Measurements from ENCODE around the gene PLVAP. TPM values are rescaled to one million over a fixed set of nuclear protein-coding genes. Genes with fewer than 3 reads are reported as not detected.
A peak's percentile ranks its signal among the peaks of the same experiment; 100 is the strongest.

The PLVAP gene
- total RNA-seq, 1 experiment from 2014 or later: 0.08 TPM

DNA sequence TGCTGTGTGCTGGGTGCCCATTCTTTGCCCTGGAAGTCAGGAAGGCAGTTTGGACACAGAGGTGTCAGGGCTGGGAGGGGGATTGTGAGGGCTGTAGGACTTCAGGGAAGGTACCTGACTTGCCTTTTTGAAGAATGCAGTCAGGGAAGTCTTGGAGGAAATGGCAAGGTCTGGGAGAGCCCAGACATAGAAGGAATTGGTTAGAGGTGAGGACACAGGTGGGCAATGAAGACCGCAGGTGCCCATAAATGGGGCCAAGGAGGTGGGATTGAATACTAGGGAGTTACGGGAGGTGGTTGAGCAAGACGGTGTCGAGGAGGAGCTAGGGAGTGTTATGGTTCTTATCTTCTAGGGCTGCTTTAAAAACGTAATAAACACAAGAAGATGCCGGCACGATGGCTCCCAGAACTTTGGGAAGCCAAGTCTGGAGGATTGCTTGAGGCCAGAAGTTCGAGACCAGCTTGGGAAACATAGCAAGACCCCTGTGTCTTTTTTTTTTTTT lies 69.2 kb downstream of the PLVAP start:
- POLR2A ChIA-PET: interaction anchor here (0.6 kb wide), 1 partner anchor 107 kb away, joined by 10 read pairs; no protein-coding TSS in a partner anchor
- H3K4me1 ChIP-seq (ENCODE audit: control insufficient read depth, insufficient read depth, low read length): peaks cover 46% of the 10 kb centered on the region
- in situ Hi-C loops (cut with HindIII; ENCODE audit: low pct_unique_long_range_greater_than_20kb, low sequenced_read_pairs) (no loop called here), intact Hi-C loops (cut with micrococcal nuclease; ENCODE audit: unreplicated experiment) (loop anchor here (10.0 kb wide), 1 partner anchor 1087 kb away; the partner anchor contains the start of gene LRRC25)
- ATAC-seq (no peak), DNase-seq (ENCODE audit: low read depth, low spot score) (no peak)
- H3K4me3 ChIP-seq (ENCODE audit: low read depth in 2 of 2, low read length in 2 of 2): no peak overlapping the region
- peaks cover 4% of the 10 kb centered on the region; the same call in 1 of the 2 replicates for H3K36me3 ChIP-seq (ENCODE audit: control insufficient read depth, insufficient read depth, low read length)
- CTCF ChIA-PET: no interaction called here
- H3K9me3 ChIP-seq (ENCODE audit: control insufficient read depth, insufficient read depth, low read depth, low read length): no peaks in the 10 kb centered on the region
- TF ChIP-seq SIN3A (IDR thresholded peaks at IDR 0.05; ENCODE audit: borderline replicate concordance, insufficient read depth, low read depth, low read length): no peak
- no peak for TF ChIP-seq TCF7L2 (IDR thresholded peaks at IDR 0.05; ENCODE audit: low read depth, low read length)
- TF ChIP-seq, protein P1, sequence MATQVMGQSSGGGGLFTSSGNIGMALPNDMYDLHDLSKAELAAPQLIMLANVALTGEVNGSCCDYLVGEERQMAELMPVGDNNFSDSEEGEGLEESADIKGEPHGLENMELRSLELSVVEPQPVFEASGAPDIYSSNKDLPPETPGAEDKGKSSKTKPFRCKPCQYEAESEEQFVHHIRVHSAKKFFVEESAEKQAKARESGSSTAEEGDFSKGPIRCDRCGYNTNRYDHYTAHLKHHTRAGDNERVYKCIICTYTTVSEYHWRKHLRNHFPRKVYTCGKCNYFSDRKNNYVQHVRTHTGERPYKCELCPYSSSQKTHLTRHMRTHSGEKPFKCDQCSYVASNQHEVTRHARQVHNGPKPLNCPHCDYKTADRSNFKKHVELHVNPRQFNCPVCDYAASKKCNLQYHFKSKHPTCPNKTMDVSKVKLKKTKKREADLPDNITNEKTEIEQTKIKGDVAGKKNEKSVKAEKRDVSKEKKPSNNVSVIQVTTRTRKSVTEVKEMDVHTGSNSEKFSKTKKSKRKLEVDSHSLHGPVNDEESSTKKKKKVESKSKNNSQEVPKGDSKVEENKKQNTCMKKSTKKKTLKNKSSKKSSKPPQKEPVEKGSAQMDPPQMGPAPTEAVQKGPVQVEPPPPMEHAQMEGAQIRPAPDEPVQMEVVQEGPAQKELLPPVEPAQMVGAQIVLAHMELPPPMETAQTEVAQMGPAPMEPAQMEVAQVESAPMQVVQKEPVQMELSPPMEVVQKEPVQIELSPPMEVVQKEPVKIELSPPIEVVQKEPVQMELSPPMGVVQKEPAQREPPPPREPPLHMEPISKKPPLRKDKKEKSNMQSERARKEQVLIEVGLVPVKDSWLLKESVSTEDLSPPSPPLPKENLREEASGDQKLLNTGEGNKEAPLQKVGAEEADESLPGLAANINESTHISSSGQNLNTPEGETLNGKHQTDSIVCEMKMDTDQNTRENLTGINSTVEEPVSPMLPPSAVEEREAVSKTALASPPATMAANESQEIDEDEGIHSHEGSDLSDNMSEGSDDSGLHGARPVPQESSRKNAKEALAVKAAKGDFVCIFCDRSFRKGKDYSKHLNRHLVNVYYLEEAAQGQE (IDR thresholded peaks at IDR 0.05; ENCODE audit: insufficient read depth in 1 of 2, low read depth in 2 of 2, low read length in 1 of 2): no peak
- TF ChIP-seq CTCF (IDR thresholded peaks at IDR 0.05): no peak
- no peak for TF ChIP-seq POLR2AphosphoS5 (IDR thresholded peaks at IDR 0.05; ENCODE audit: low read depth, low read length)
- H3K27me3 ChIP-seq (ENCODE audit: control insufficient read depth, insufficient read depth, low read length): no peaks in the 10 kb centered on the region
- no TSS peak for BruUV-seq (replicated peaks)
- H3K27ac ChIP-seq (ENCODE audit: low read length): 0 out of 2 replicates have a peak overlapping the region, but pooled peaks have one; percentile 23

DNA sequence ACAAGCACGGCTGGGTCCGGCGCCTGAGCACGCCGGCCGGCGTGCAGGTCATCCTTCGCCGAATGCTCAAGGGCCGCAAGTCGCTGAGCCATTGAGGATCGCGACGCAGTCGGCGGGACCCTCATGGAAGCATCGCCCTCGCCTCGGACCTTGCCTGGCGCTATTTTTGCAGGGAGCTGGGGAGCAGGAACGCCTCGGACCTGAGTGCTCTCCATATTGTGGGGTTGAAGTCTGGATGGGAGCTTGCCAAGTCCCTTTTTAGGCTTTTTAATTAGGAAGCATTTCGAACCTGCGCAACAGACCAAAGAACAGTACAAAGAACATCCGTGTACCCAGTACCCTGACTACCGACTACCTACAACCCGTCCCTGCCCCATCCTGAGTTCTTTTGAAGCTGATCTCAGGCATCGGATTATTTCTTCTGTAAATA lies 70.8 kb downstream of the PLVAP start:
- H3K4me3 ChIP-seq (ENCODE audit: low read depth in 2 of 2, low read length in 2 of 2): peak overlapping the region; percentile 60 to 77
- BruUV-seq (replicated peaks): TSS peak; percentile 34
- ChIA-PET POLR2A (interaction anchor here (0.8 kb wide), 1 partner anchor 30 kb away, joined by 3 read pairs; no protein-coding TSS in a partner anchor), CTCF (interaction anchor here (0.7 kb wide), 1 partner anchor 26 kb away, joined by 3 read pairs; no protein-coding TSS in a partner anchor)
- DNase-seq (ENCODE audit: low read depth, low spot score): no peak
- no peaks in the 10 kb centered on the region for H3K27me3 ChIP-seq (ENCODE audit: control insufficient read depth, insufficient read depth, low read length)
- TF ChIP-seq, protein P1 (IDR thresholded peaks at IDR 0.05; ENCODE audit: insufficient read depth in 1 of 2, low read depth in 2 of 2, low read length in 1 of 2): no peak
- TF ChIP-seq CTCF (IDR thresholded peaks at IDR 0.05) (no peak), SIN3A (IDR thresholded peaks at IDR 0.05; ENCODE audit: borderline replicate concordance, insufficient read depth, low read depth, low read length) (no peak; the same call in 1 of the 2 replicates), POLR2AphosphoS5 (IDR thresholded peaks at IDR 0.05; ENCODE audit: low read depth, low read length) (no peak), TCF7L2 (IDR thresholded peaks at IDR 0.05; ENCODE audit: low read depth, low read length) (no peak; the same call in 1 of the 2 replicates)
- peaks cover 4% of the 10 kb centered on the region; the same call in 1 of the 2 replicates for H3K36me3 ChIP-seq (ENCODE audit: control insufficient read depth, insufficient read depth, low read length)
- H3K9me3 ChIP-seq (ENCODE audit: control insufficient read depth, insufficient read depth, low read depth, low read length): no peaks in the 10 kb centered on the region
- in situ Hi-C loops (cut with HindIII; ENCODE audit: low pct_unique_long_range_greater_than_20kb, low sequenced_read_pairs) (no loop called here), intact Hi-C loops (cut with micrococcal nuclease; ENCODE audit: unreplicated experiment) (loop anchor here (10.0 kb wide), 1 partner anchor 1089 kb away; the partner anchor contains the start of gene LRRC25)
- peaks cover 39% of the 10 kb centered on the region for H3K4me1 ChIP-seq (ENCODE audit: control insufficient read depth, insufficient read depth, low read length)
- ATAC-seq: no peak; the same call in 1 of the 2 replicates
- peak overlapping the region; percentile 92 for H3K27ac ChIP-seq (ENCODE audit: low read length)
